Right lobe of liver (tissue), 6 donors: ENCODE results near the gene PTPRU. TPM values are rescaled to one million over a fixed set of nuclear protein-coding genes. Genes with fewer than 3 reads are reported as not detected.

Source experiments
- ATAC-seq, 4 donors: fragments of 200-7000 bp; cut with Tn5 transposase; one replicate each; pipeline ENCODE4 v1.9.1; 2020; ENCODE audit warnings: mild to moderate bottlenecking in 4 of 4, moderate library complexity in 4 of 4
- DNase-seq, 3 donors: peaks; one replicate each; pipeline ENCODE4 v3.0.0-alpha.2; 2020
- H3K27ac ChIP-seq, 3 donors: fragments of 200-600 bp; one replicate each; pipeline ENCODE4 v1.8.0; 2022
- H3K27me3 ChIP-seq, 2 donors: fragments of 200-600 bp; one replicate each; pipeline ENCODE4 v1.8.0; 2022
- H3K36me3 ChIP-seq, 4 donors: fragments of 200-600 bp; sonication (generic) in 1 of 4; one replicate each; pipeline versions ENCODE4 v1.5.1 to v1.8.0; 2017 to 2022; ENCODE audit warnings: control low read depth in 1 of 4
- H3K4me1 ChIP-seq, 4 donors: fragments of 200-600 bp; sonication (generic) in 1 of 4; one replicate each; pipeline versions ENCODE4 v1.5.1 to v1.8.0; 2017 to 2022; ENCODE audit warnings: control low read depth in 1 of 4
- H3K4me3 ChIP-seq, 3 donors: fragments of 200-600 bp; one replicate each; pipeline ENCODE4 v1.8.0; 2022
- H3K9me3 ChIP-seq, 4 donors: fragments of 200-600 bp; sonication (generic) in 1 of 4; one replicate each; pipeline versions ENCODE4 v1.5.1 to v1.8.0; 2017 to 2022; ENCODE audit warnings: control low read depth in 1 of 4
- CTCF ChIP-seq, 4 donors: fragments of 200-600 bp in 3 of 4; fragments of 450-650 bp in 1 of 4; IDR thresholded peaks; one replicate each; pipeline versions ENCODE4 v1.5.1 to v1.8.0; 2016 to 2022; ENCODE audit warnings: antibody characterized with exemption in 4 of 4, mild to moderate bottlenecking in 2 of 4
- POLR2A ChIP-seq: fragments of 450-650 bp; IDR thresholded peaks from one replicate; pipeline ENCODE4 v1.6.1; 2017; ENCODE audit warnings: antibody characterized with exemption, mild to moderate bottlenecking
- WGBS: methylation state at CpG from one replicate; pipeline ENCODE4 v1.1.6; 2018; ENCODE audit warnings: low coverage, low lambda C conversion rate; ENCODE audit not compliant: insufficient coverage; ENCODE audit errors: missing lambda C conversion rate; 5-methylcytosine and 5-hydroxymethylcytosine counted together
- intact Hi-C, 2 donors: fragments of 100-400 bp; cut with DNase I; formaldehyde crosslinking; loops; one replicate each; pipeline versions ENCODE4 v1.11.2 to v1.14.1; 2022
- total RNA-seq, 6 experiments: library from RNA; depleted of rRNA in 2 of 6; stranded (reverse); fragments of >200 nt in 2 of 6; fragmentation: NEBNext Ultra II Directional in 3 of 6; extraction: Animal tissue kit (Norgen Biotek cat#: 25700) in 3 of 6; gene quantifications; one replicate each; pipeline versions ENCODE4 v1.1.0 to v1.2.4, GENCODE V29; 2016 to 2023
- donor health status: DM: no; HTN: yes; CAD: no.
- donor health status: DM: no; HTN: no; CAD: no.
- donor health status: DM: no; HTN: no; CAD: no.
- donor health status: DM: no; HTN: yes; CAD: no.
- donor health status: DM: no; HTN: yes; CAD: no.

Gene PTPRU
- total RNA-seq, 6 experiments from 2014 or later = 4.8 to 22.3 (median 14.5) TPM

- Histone ChIP-seq H3K4me1 (no peaks in the 10 kb centered on the region), H3K4me3 (no peak overlapping the region), H3K27me3 (no peaks in the 10 kb centered on the region), H3K27ac (no peak overlapping the region), H3K9me3 (no peaks in the 10 kb centered on the region), H3K36me3 (no peaks in the 10 kb centered on the region)
- DNase-seq (no peak), ATAC-seq (no peak)
- TF ChIP-seq CTCF (IDR thresholded peaks at IDR 0.05) (no peak), POLR2A (no peak)
- 88% methylated on average over 2 of the region's 3 CpGs for WGBS
- intact Hi-C loops = no loop called here
Observed at GRCh38 chr1:29281571-29281970, 45.2 kb downstream of the PTPRU start.

GRCh38 chr1:29282135-29282923 lies 46.0 kb downstream of the PTPRU start:
- Histone ChIP-seq H3K4me3 (no peak overlapping the region), H3K4me1 (no peaks in the 10 kb centered on the region), H3K27me3 (no peaks in the 10 kb centered on the region), H3K27ac (no peak overlapping the region), H3K36me3 (no peaks in the 10 kb centered on the region), H3K9me3 (no peaks in the 10 kb centered on the region)
- TF ChIP-seq POLR2A (no peak), CTCF (IDR thresholded peaks at IDR 0.05) (no peak)
- DNase-seq (peak in 2 of 3 donors; percentile 65 to 70), ATAC-seq (peak; percentile 5 to 65 (median 52))
- intact Hi-C loops = no loop called here
- WGBS = 77% methylated on average over 5 of the region's 19 CpGs

DNA sequence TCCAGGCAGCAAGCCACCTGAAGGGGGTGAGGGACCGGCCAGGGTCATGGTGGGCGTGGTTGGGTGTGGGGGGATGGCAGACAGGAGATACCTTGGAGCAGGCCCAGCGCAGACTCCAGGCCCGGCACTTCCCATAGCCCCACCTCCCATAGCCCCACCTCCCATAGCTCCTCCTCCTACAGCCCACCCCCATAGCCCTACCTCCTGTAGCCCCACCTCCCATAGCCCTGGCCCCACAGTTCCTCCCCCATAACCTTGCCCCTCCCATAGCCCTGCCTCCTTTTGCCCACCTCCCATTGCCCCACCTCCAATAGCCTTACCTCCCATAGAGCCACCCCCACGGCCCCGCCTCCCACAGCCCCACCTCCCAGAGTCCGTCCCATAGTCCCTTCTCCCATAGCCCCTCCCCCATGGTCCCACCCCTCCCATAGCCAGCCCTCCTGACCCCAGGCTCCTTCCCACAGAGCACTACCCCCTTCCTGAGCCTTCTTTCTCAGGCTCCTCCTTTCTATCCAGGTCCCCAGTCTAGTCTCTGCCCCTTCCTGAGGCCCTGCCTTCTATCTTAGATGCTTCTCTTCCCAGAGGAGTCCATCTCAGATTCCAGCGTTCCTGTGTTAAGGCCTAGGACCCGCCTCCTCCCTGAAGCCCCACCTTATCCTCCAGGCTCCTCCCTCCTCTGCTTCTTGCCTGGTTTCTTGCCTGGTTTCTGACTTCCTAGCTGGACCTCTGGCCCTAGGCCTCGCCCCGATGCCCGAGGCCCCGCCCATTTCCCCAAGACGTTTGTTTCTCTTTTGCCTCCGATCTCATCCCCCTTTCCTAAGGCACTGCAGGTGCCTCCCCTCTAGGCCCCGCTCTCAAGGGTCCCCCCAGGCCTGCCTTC lies 46.8 kb downstream of the PTPRU start:
- no peak overlapping the region for H3K4me3 ChIP-seq
- no peaks in the 10 kb centered on the region for H3K9me3 ChIP-seq
- H3K27ac ChIP-seq = no peak overlapping the region
- TF ChIP-seq CTCF (IDR thresholded peaks at IDR 0.05) = no peak
- no peak for TF ChIP-seq POLR2A
- ATAC-seq (peak; percentile 36 to 73 (median 60)), DNase-seq (peak in 1 of 3 donors; percentile 59)
- 47% methylated on average over 12 of the region's 16 CpGs for WGBS
- no peaks in the 10 kb centered on the region for H3K4me1 ChIP-seq
- no peaks in the 10 kb centered on the region for H3K27me3 ChIP-seq
- intact Hi-C loops = no loop called here
- H3K36me3 ChIP-seq = no peaks in the 10 kb centered on the region

GRCh38 chr1:29283804-29284195 lies 47.5 kb downstream of the PTPRU start:
- H3K4me3 ChIP-seq = no peak overlapping the region
- no peaks in the 10 kb centered on the region for H3K9me3 ChIP-seq
- no peak overlapping the region for H3K27ac ChIP-seq
- no peak for ATAC-seq
- intact Hi-C loops = no loop called here
- no peaks in the 10 kb centered on the region for H3K36me3 ChIP-seq
- H3K4me1 ChIP-seq = no peaks in the 10 kb centered on the region
- no peak for DNase-seq
- WGBS = 56% methylated on average over 3 of the region's 10 CpGs
- TF ChIP-seq POLR2A (no peak), CTCF (IDR thresholded peaks at IDR 0.05) (no peak)
- H3K27me3 ChIP-seq = no peaks in the 10 kb centered on the region
